ELR (cell line): ENCODE data around the gene LINGO4.
A peak's percentile ranks its signal among the peaks of the same experiment; 100 is the strongest.

ENCODE experiments used
- DNase-seq: peaks from one replicate; pipeline ENCODE4 v3.0.0-alpha.2; 2015; ENCODE audit warnings: low read depth

Gene LINGO4

GRCh38 chr1:151834239-151834638 lies 29.0 kb upstream of the LINGO4 start:
- no peak for DNase-seq

GRCh38 chr1:151833172-151833900 lies 28.1 kb upstream of the LINGO4 start:
- DNase-seq, result no peak

- peak; percentile 15 for DNase-seq
These were observed 27.2 kb upstream of the LINGO4 start for GRCh38 chr1:151832318-151832980.

- DNase-seq, result no peak
These were observed 26.4 kb upstream of the LINGO4 start, which contains the start of gene RORC for GRCh38 chr1:151831605-151832004. Gene RORC, minus strand, starts transcription at chr1:151831802. Its CDS starts 38 bp downstream, at chr1:151831764.

GRCh38 chr1:151831256-151831591 lies 26.0 kb upstream of the LINGO4 start:
- DNase-seq, result no peak

- DNase-seq, result no peak
These were observed 24.8 kb upstream of the LINGO4 start for GRCh38 chr1:151830055-151830454.

- DNase-seq, result no peak
These were observed 24.3 kb upstream of the LINGO4 start for GRCh38 chr1:151829352-151830046.

- peak; percentile 44 for DNase-seq
These were observed 23.7 kb upstream of the LINGO4 start for GRCh38 chr1:151828921-151829320.

GRCh38 chr1:151827853-151828252 lies 22.6 kb upstream of the LINGO4 start:
- no peak for DNase-seq

GRCh38 chr1:151825751-151826660 lies 20.8 kb upstream of the LINGO4 start:
- no peak for DNase-seq

- no peak for DNase-seq
These were observed 20.0 kb upstream of the LINGO4 start for GRCh38 chr1:151825204-151825603.

GRCh38 chr1:151823175-151823574 lies 18.0 kb upstream of the LINGO4 start:
- DNase-seq, result no peak

- DNase-seq, result no peak
These were observed 17.2 kb upstream of the LINGO4 start for GRCh38 chr1:151822404-151822803.

GRCh38 chr1:151820940-151821339 lies 15.7 kb upstream of the LINGO4 start:
- no peak for DNase-seq

- DNase-seq, result no peak
These were observed 14.9 kb upstream of the LINGO4 start for GRCh38 chr1:151819976-151820623.

GRCh38 chr1:151819227-151819835 lies 14.1 kb upstream of the LINGO4 start:
- DNase-seq, result no peak

- no peak for DNase-seq
These were observed 12.1 kb upstream of the LINGO4 start for GRCh38 chr1:151817353-151817730.

- DNase-seq, result no peak
These were observed 11.5 kb upstream of the LINGO4 start for GRCh38 chr1:151816548-151817352.

- DNase-seq, result no peak
These were observed 10.6 kb upstream of the LINGO4 start for GRCh38 chr1:151815716-151816327.
